ENCODE results near the gene DCC. TPM values are rescaled to one million over a fixed set of nuclear protein-coding genes. Genes with fewer than 3 reads are reported as not detected.

Gene DCC
- total and polyA plus RNA-seq, 9 of the 15 experiments (the other 6 are each of a cell fraction or from before 2014, with no cell fraction given): not detected

- Histone ChIP-seq H3K4me3 (no peak overlapping the region), H3K9ac (ENCODE audit: insufficient read depth in 1 of 2, low read depth in 2 of 2, low read length in 2 of 2) (no peak overlapping the region), H3K4me1 (replicated peaks in 1 of 2; ENCODE audit: control insufficient read depth in 2 of 2, insufficient read depth in 2 of 2, low read length in 2 of 2) (no peaks in the 10 kb centered on the region), H3K9me3 (replicated peaks; ENCODE audit: control insufficient read depth, insufficient read depth, low read depth, low read length) (no peaks in the 10 kb centered on the region), H3K27me3 (ENCODE audit: control insufficient read depth in 2 of 2, insufficient read depth in 2 of 2, low read length in 2 of 2) (no peaks in the 10 kb centered on the region), H3K36me3 (ENCODE audit: control insufficient read depth, insufficient read depth, low read length) (no peaks in the 10 kb centered on the region), H2AFZ (ENCODE audit: low read depth, low read length) (no peak overlapping the region), H3K4me2 (ENCODE audit: insufficient read depth, low read length) (no peak overlapping the region), H3K79me2 (ENCODE audit: control insufficient read depth, insufficient read depth, low read length) (no peaks in the 10 kb centered on the region), H4K20me1 (replicated peaks; ENCODE audit: control insufficient read depth, insufficient read depth, low read length) (no peaks in the 10 kb centered on the region), H3K27ac (ENCODE audit: extremely low read depth, low read depth, low read length) (no peak overlapping the region), H3K9me1 (ENCODE audit: control insufficient read depth, insufficient read depth, low read length) (no peaks in the 10 kb centered on the region)
- CTCF ChIA-PET (ENCODE audit: low intra/inter-chr PET ratio): no interaction called here
- BruUV-seq (replicated peaks): no TSS peak
- intact Hi-C loops (cut with micrococcal nuclease) (no loop called here), in situ Hi-C loops (cut with MboI) (no loop called here)
- no peak for TF ChIP-seq NCOR1 (IDR thresholded peaks at IDR 0.05)
- no peak for TF ChIP-seq SETDB1 (IDR thresholded peaks at IDR 0.05; ENCODE audit: low read length)
- no peak for TF ChIP-seq ZNF384 (IDR thresholded peaks at IDR 0.05; ENCODE audit: low read depth, low read length)
- TF ChIP-seq SIRT6 (IDR thresholded peaks at IDR 0.05; ENCODE audit: low read depth, low read length): no peak
- TF ChIP-seq PKNOX1 (IDR thresholded peaks at IDR 0.05): no peak
- no peak for TF ChIP-seq HCFC1 (IDR thresholded peaks at IDR 0.05; ENCODE audit: low read depth, low read length)
- TF ChIP-seq MCM7 (IDR thresholded peaks at IDR 0.05): no peak
- TF ChIP-seq CTCFL (IDR thresholded peaks at IDR 0.05; ENCODE audit: borderline replicate concordance, insufficient read depth, low read depth, low read length, poor library complexity, severe bottlenecking): no peak
- no peak for TF ChIP-seq ZBTB33 (CRISPR knock-in tag; IDR thresholded peaks at IDR 0.05)
- no peak for TF ChIP-seq TOE1 (IDR thresholded peaks at IDR 0.05; ENCODE audit: borderline replicate concordance)
- no peak for TF ChIP-seq TOE1 (CRISPR knock-in tag; IDR thresholded peaks at IDR 0.05; ENCODE audit: borderline replicate concordance, low read depth)
- TF ChIP-seq HOXB6 (CRISPR knock-in tag; IDR thresholded peaks at IDR 0.05; ENCODE audit: borderline replicate concordance): no peak
- WGBS (ENCODE audit: insufficient coverage, low coverage, missing lambda C conversion rate): 0% methylated on average over 2 of the region's 2 CpGs
- DNase-seq (ENCODE audit: extremely low read depth in 1 of 4, low spot score in 3 of 4): no peak
- no peak for ATAC-seq
- FAIRE-seq: no peak
- POLR2A ChIA-PET: no interaction called here
Observed at GRCh38 chr18:53490019-53490418, 1150.0 kb downstream of the DCC start.

Measured in K562 (cell line).